H1 (cell line): ENCODE measurements around the gene MMP24. TPM values are rescaled to one million over a fixed set of nuclear protein-coding genes. Genes with fewer than 3 reads are reported as not detected.

Experiments used
- CTCF ChIA-PET: fragments of 300-600 bp; sonication (Branson Sonifier 250); formaldehyde crosslinking; loops from one replicate; lab custom pipeline; 2021; ENCODE audit not compliant: partially characterized antibody; lab: Charles Lee
- POLR2A ChIA-PET: fragments of 300-600 bp; sonication (Branson Sonifier 250); formaldehyde crosslinking; loops from one replicate; lab custom pipeline; 2021; ENCODE audit warnings: inconsistent platforms; ENCODE audit not compliant: partially characterized antibody; lab: Charles Lee
- DNase-seq, 2 experiments: peaks; one replicate each; pipeline versions ENCODE4 v3.0.0 to v3.0.0-alpha.2; 2010 to 2022; ENCODE audit warnings: low spot score in 2 of 2, low read depth in 1 of 2, mixed read lengths in 1 of 2
- FAIRE-seq: peaks from 2 replicates; lab custom pipeline; 2011; peaks lifted over from hg19 to GRCh38; lab: Jason Lieb, UNC
- H2AFZ ChIP-seq: 2 replicates; pipeline ENCODE4 v1.8.1; 2012; ENCODE audit warnings: low read length, inconsistent platforms
- H2AK5ac ChIP-seq: 2 replicates; pipeline ENCODE4 v1.6.1; 2013; ENCODE audit warnings: low read depth, low read length
- H2BK120ac ChIP-seq: replicated peaks from 2 replicates; pipeline ENCODE3; 2013; ENCODE audit warnings: low read depth, low read length, inconsistent platforms
- H2BK12ac ChIP-seq: 2 replicates; pipeline ENCODE4 v1.6.1; 2013; ENCODE audit warnings: low read depth, low read length
- H2BK15ac ChIP-seq: 2 replicates; pipeline ENCODE4 v1.6.1; 2013; ENCODE audit warnings: low read length
- H2BK20ac ChIP-seq: 2 replicates; pipeline ENCODE4 v1.6.1; 2013; ENCODE audit warnings: low read length
- H2BK5ac ChIP-seq: 2 replicates; pipeline ENCODE4 v1.6.1; 2013; ENCODE audit warnings: low read depth, low read length
- H3K14ac ChIP-seq: 2 replicates; pipeline ENCODE4 v1.6.1; 2013; ENCODE audit warnings: inconsistent platforms; ENCODE audit not compliant: insufficient read length
- H3K18ac ChIP-seq: 2 replicates; pipeline ENCODE4 v1.6.1; 2013; ENCODE audit warnings: low read length; ENCODE audit errors: extremely low read depth
- H3K23ac ChIP-seq: 2 replicates; pipeline ENCODE4 v1.6.1; 2013; ENCODE audit warnings: inconsistent platforms; ENCODE audit not compliant: insufficient read length
- H3K23me2 ChIP-seq: 2 replicates; pipeline ENCODE4 v1.6.1; 2013; ENCODE audit warnings: low read depth, low read length
- H3K27ac ChIP-seq: 2 replicates; pipeline ENCODE4 v1.6.1; 2011; ENCODE audit warnings: low read depth, low read length, inconsistent platforms
- H3K27me3 ChIP-seq, 4 experiments: replicated peaks in 1 of 4; 1 replicate in 1 of 4; 2 replicates in 3 of 4; pipeline versions ENCODE4 v1.6.1 to v1.8.1; 2011 to 2013; ENCODE audit warnings: low read length in 3 of 4, mild to moderate bottlenecking in 3 of 4, inconsistent platforms in 2 of 4, mixed read lengths in 2 of 4, moderate library complexity in 1 of 4; ENCODE audit not compliant: control insufficient read depth in 3 of 4, insufficient read depth in 3 of 4; ENCODE audit errors: extremely low read depth in 1 of 4
- H3K36me3 ChIP-seq, 4 experiments: 2 replicates each; pipeline versions ENCODE4 v1.6.1 to v1.8.1; 2011 to 2013; ENCODE audit warnings: mild to moderate bottlenecking in 4 of 4, low read length in 3 of 4, moderate library complexity in 2 of 4, control low read depth in 1 of 4, inconsistent platforms in 1 of 4; ENCODE audit not compliant: insufficient read depth in 4 of 4, control insufficient read depth in 2 of 4
- H3K4ac ChIP-seq: replicated peaks from 2 replicates; pipeline ENCODE3; 2013; ENCODE audit warnings: low read length, low read depth, mixed read lengths, inconsistent platforms; ENCODE audit not compliant: insufficient read length
- H3K4me1 ChIP-seq, 4 experiments: replicated peaks in 1 of 4; 1 replicate in 1 of 4; 2 replicates in 3 of 4; pipeline versions ENCODE4 v1.6.1 to v1.8.1; 2011 to 2013; ENCODE audit warnings: low read length in 3 of 4, inconsistent platforms in 2 of 4, mixed read lengths in 1 of 4; ENCODE audit not compliant: insufficient read depth in 4 of 4, control insufficient read depth in 3 of 4
- H3K4me2 ChIP-seq, 2 experiments: 2 replicates each; pipeline versions ENCODE4 v1.6.1 to v1.8.1; 2011 to 2013; ENCODE audit warnings: low read depth in 2 of 2, low read length in 2 of 2, control low read depth in 1 of 2, inconsistent platforms in 1 of 2, mild to moderate bottlenecking in 1 of 2; ENCODE audit not compliant: insufficient read depth in 1 of 2
- H3K4me3 ChIP-seq, 4 experiments: fragments of 200-600, 300-600 bp in 1 of 4; sonication (generic), shearing (Covaris generic), sonication (Bioruptor Twin) in 1 of 4; 2 replicates each; pipeline versions ENCODE4 v1.5.1 to v1.8.1; 2011 to 2016; ENCODE audit warnings: low read length in 4 of 4, low read depth in 3 of 4, control low read depth in 2 of 4, inconsistent platforms in 2 of 4, mild to moderate bottlenecking in 2 of 4, mixed read lengths in 1 of 4, moderate library complexity in 1 of 4; ENCODE audit not compliant: insufficient read depth in 2 of 4; ENCODE audit errors: extremely low read depth in 1 of 4
- H3K56ac ChIP-seq: replicated peaks from 2 replicates; pipeline ENCODE3; 2013; ENCODE audit warnings: low read depth, mild to moderate bottlenecking, mixed read lengths, low read length, inconsistent platforms; ENCODE audit not compliant: insufficient read length
- H3K79me1 ChIP-seq: 2 replicates; pipeline ENCODE4 v1.6.1; 2013; ENCODE audit warnings: low read depth, low read length, control low read depth
- H3K79me2 ChIP-seq, 2 experiments: 2 replicates each; pipeline versions ENCODE4 v1.6.1 to v1.8.1; 2012 to 2013; ENCODE audit warnings: low read length in 2 of 2, mild to moderate bottlenecking in 2 of 2, inconsistent platforms in 1 of 2; ENCODE audit not compliant: insufficient read depth in 2 of 2, control insufficient read depth in 1 of 2
- H3K9ac ChIP-seq, 4 experiments: replicated peaks in 1 of 4; 1 replicate in 1 of 4; 2 replicates in 3 of 4; pipeline versions ENCODE4 v1.6.1 to v1.8.1; 2011 to 2013; ENCODE audit warnings: low read depth in 3 of 4, low read length in 3 of 4, control low read depth in 2 of 4, mild to moderate bottlenecking in 2 of 4, moderate library complexity in 2 of 4, inconsistent platforms in 1 of 4; ENCODE audit errors: extremely low read depth in 1 of 4
- H3K9me3 ChIP-seq, 2 experiments: 2 replicates each; pipeline versions ENCODE4 v1.6.1 to v1.8.1; 2012 to 2013; ENCODE audit warnings: mild to moderate bottlenecking in 2 of 2, moderate library complexity in 2 of 2, control low read depth in 1 of 2, inconsistent platforms in 1 of 2, low read depth in 1 of 2, low read length in 1 of 2, mixed read lengths in 1 of 2; ENCODE audit not compliant: insufficient read depth in 2 of 2
- H4K20me1 ChIP-seq, 2 experiments: replicated peaks in 1 of 2; 2 replicates each; pipeline versions ENCODE3 to v1.8.1; 2011 to 2013; ENCODE audit warnings: inconsistent platforms in 2 of 2, low read length in 2 of 2, mild to moderate bottlenecking in 1 of 2; ENCODE audit not compliant: insufficient read depth in 2 of 2, control insufficient read depth in 1 of 2
- H4K5ac ChIP-seq: 2 replicates; pipeline ENCODE4 v1.6.1; 2013; ENCODE audit warnings: low read length, low read depth, mixed read lengths, inconsistent platforms; ENCODE audit not compliant: insufficient read length
- H4K8ac ChIP-seq: 2 replicates; pipeline ENCODE4 v1.8.0; 2013; ENCODE audit warnings: mild to moderate bottlenecking, moderate library complexity, low read length, inconsistent platforms; ENCODE audit not compliant: insufficient read depth; ENCODE audit errors: extremely low read depth
- H4K91ac ChIP-seq: replicated peaks from 2 replicates; pipeline ENCODE3; 2013; ENCODE audit warnings: low read length, mixed read lengths, inconsistent platforms; ENCODE audit not compliant: insufficient read length
- ATF3 ChIP-seq: IDR thresholded peaks from 2 replicates; pipeline ENCODE4 v1.6.1; 2011; ENCODE audit warnings: low read depth, mild to moderate bottlenecking, low read length; ENCODE audit not compliant: insufficient read depth
- BCL11A ChIP-seq, 2 experiments: IDR thresholded peaks; one replicate each; pipeline ENCODE4 v1.6.1; 2011; ENCODE audit warnings: low read depth in 2 of 2, low read length in 2 of 2, mild to moderate bottlenecking in 2 of 2
- CEBPB ChIP-seq: IDR thresholded peaks from 2 replicates; pipeline ENCODE4 v1.6.1; 2012; ENCODE audit warnings: low read depth, low read length
- CHD2 ChIP-seq: IDR thresholded peaks from 2 replicates; pipeline ENCODE4 v1.6.1; 2012; ENCODE audit warnings: low read length, improper control_type of control experiment
- E2F6 ChIP-seq: IDR thresholded peaks from 2 replicates; pipeline ENCODE4 v1.6.1; 2012; ENCODE audit warnings: inconsistent platforms
- NANOG ChIP-seq: IDR thresholded peaks from 2 replicates; pipeline ENCODE4 v1.6.1; 2011; ENCODE audit warnings: low read length, low read depth, mild to moderate bottlenecking, inconsistent platforms; ENCODE audit not compliant: insufficient read depth, poor library complexity, severe bottlenecking
- PHF8 ChIP-seq: fragments of 200-600 bp; sonication (generic); conservative IDR thresholded peaks from 2 replicates; pipeline ENCODE4 v1.7.1; 2012; ENCODE audit warnings: low read depth, mild to moderate bottlenecking, inconsistent platforms, low read length, moderate library complexity
- POLR2AphosphoS5 ChIP-seq: IDR thresholded peaks from 2 replicates; pipeline ENCODE4 v1.6.1; 2011; ENCODE audit warnings: low read depth, low read length
- RFX5 ChIP-seq: IDR thresholded peaks from 2 replicates; pipeline ENCODE4 v1.6.1; 2011; ENCODE audit warnings: low read depth, low read length, improper control_type of control experiment, borderline replicate concordance
- SP4 ChIP-seq: IDR thresholded peaks from 2 replicates; pipeline ENCODE4 v1.6.1; 2012; ENCODE audit warnings: low read length, inconsistent platforms
- SUZ12 ChIP-seq: fragments of 200-600 bp; sonication (generic); IDR thresholded peaks from 2 replicates; pipeline ENCODE4 v1.6.1; 2012; ENCODE audit warnings: mild to moderate bottlenecking, inconsistent platforms, low read length, moderate library complexity, mixed read lengths
- TAF1 ChIP-seq: IDR thresholded peaks from 2 replicates; pipeline ENCODE4 v1.6.1; 2011; ENCODE audit warnings: mild to moderate bottlenecking, low read depth, low read length
- WGBS, 2 experiments: shearing (Covaris generic) in 1 of 2; methylation state at CpG; one replicate each; pipeline versions ENCODE4 v1.1.6 to v1.1.7; 2013 to 2015; ENCODE audit warnings: low lambda C conversion rate in 2 of 2, mixed read lengths in 2 of 2, inconsistent platforms in 1 of 2, low coverage in 1 of 2, missing lambda C conversion rate in 1 of 2; ENCODE audit not compliant: insufficient replicate concordance in 2 of 2, insufficient coverage in 1 of 2, insufficient read length in 1 of 2; ENCODE audit errors: extremely low coverage in 1 of 2, missing lambda C conversion rate in 1 of 2; 5-methylcytosine and 5-hydroxymethylcytosine counted together
- polyA plus RNA-seq, 7 experiments: library from polyadenylated mRNA; depleted of rRNA in 3 of 7; stranded (reverse) in 5 of 7; unstranded in 2 of 7; fragments of >200 nt in 5 of 7; fragments of 200-250 nt in 2 of 7; gene quantifications; 1 replicate in 5 of 7; 2 replicates in 1 of 7; 4 replicates in 1 of 7; pipeline versions ENCODE4 v1.2.1 to v1.2.3, GENCODE V29; 2011 to 2013; ENCODE audit warnings: missing spikeins in 2 of 7, mixed read lengths in 2 of 7
- total RNA-seq: library from RNA; stranded (reverse); fragmentation: NEBNext Ultra II Directional; extraction: Animal tissue kit (Norgen Biotek cat#: 25700); gene quantifications from 2 replicates; pipeline ENCODE4 v1.2.1, GENCODE V29; 2021

MMP24 gene
- total and polyA plus RNA-seq, 2 of the 8 experiments (the other 6 are each of a cell fraction or from before 2014, with no cell fraction given) = 18.8 to 21.4 TPM

DNA sequence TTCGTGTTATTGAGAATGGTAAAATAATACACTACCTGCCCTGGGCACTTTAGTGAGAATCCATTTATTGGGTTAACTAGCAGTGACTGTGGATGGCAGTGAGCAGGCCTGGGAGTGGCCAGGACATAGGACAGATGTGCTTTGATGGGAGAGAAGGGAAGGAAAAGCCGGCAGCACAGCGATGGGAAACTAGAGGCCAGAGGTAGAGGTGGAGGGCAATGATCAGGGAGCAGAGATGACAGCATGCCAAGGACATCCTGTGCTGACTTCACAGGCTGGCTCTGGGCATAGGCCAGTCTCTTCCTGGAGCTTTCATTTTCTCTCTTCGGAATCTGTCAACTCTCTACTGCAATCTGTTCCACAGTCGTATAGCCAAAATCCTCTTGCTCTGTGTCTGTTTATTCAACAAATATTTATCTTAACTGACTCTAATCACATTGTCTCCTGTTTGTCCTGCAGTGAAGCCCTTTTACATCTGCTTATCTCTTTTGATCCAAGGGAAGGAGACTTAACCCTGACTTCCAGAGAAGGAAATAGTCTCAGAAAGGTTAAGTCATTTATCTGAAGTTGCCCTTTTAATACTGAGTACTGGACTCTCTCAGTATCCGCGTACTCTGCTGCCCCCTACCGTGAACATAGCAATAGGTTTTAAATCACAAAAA is 18.4 kb upstream of the MMP24 start:
- Histone ChIP-seq H2AK5ac (no peak overlapping the region), H3K27ac (no peak overlapping the region), H3K79me1 (no peaks in the 10 kb centered on the region), H2BK120ac (no peak overlapping the region), H2BK15ac (no peak overlapping the region), H3K9me3 (no peaks in the 10 kb centered on the region), H2BK12ac (no peak overlapping the region), H3K18ac (no peak overlapping the region), H3K23ac (no peak overlapping the region), H2BK5ac (no peak overlapping the region), H2AFZ (0 out of 2 replicates have a peak overlapping the region, but pooled peaks have one; percentile 37), H4K8ac (no peak overlapping the region; the same call in 1 of the 2 replicates), H4K5ac (no peak overlapping the region), H3K14ac (no peak overlapping the region), H3K79me2 (no peaks in the 10 kb centered on the region), H3K4me2 (no peak overlapping the region), H3K4me3 (no peak overlapping the region), H4K91ac (no peak overlapping the region), H2BK20ac (no peak overlapping the region), H4K20me1 (no peaks in the 10 kb centered on the region), H3K4me1 (no peaks in the 10 kb centered on the region), H3K56ac (no peak overlapping the region), H3K23me2 (no peaks in the 10 kb centered on the region), H3K4ac (no peak overlapping the region), H3K36me3 (no peaks in the 10 kb centered on the region), H3K27me3 (no peaks in the 10 kb centered on the region), H3K9ac (no peak overlapping the region)
- 55% methylated on average over 8 of the region's 8 CpGs; no CpG with 5 or more reads in 1 of the 2 experiments for WGBS, 2 experiments
- ChIA-PET POLR2A (interaction anchor here (0.5 to 2.2 kb wide), 2 partner anchors 63 to 365 kb away, joined by 5 to 10 read pairs; no protein-coding TSS in a partner anchor), CTCF (interaction anchor here (0.6 to 5.5 kb wide), 33 partner anchors 8 to 197 kb away, joined by 3 to 64 read pairs (median 5); partner anchors contain the start of genes EDEM2 and MMP24)
- DNase-seq (peak in 1 of 2 experiments; percentile 81), FAIRE-seq (peak; percentile 52)
- TF ChIP-seq ATF3 (no peak), CEBPB (no peak), TAF1 (no peak), SP4 (no peak), BCL11A (IDR thresholded peaks at IDR 0.05; ENCODE audit: low read depth in 2 of 2, low read length in 2 of 2) (no peak), POLR2AphosphoS5 (no peak), E2F6 (no peak), SUZ12 (no peak), CHD2 (no peak), NANOG (no peak), RFX5 (no peak), PHF8 (no peak)
